Esophagus (tissue), 2 donors: ENCODE measurements around the gene SRGN. TPM values are rescaled to one million over a fixed set of nuclear protein-coding genes. Genes with fewer than 3 reads are reported as not detected.

ENCODE experiments used
- H3K27ac ChIP-seq, 2 donors: one replicate each; pipeline ENCODE4 v1.5.1; 2013; ENCODE audit warnings: low read depth in 2 of 2, mild to moderate bottlenecking in 2 of 2, inconsistent platforms in 1 of 2, low read length in 1 of 2, moderate library complexity in 1 of 2
- H3K27me3 ChIP-seq, 2 donors: one replicate each; pipeline ENCODE4 v1.6.1; 2013; ENCODE audit warnings: low read length in 2 of 2, control low read depth in 1 of 2, mild to moderate bottlenecking in 1 of 2; ENCODE audit not compliant: insufficient read depth in 2 of 2, control insufficient read depth in 1 of 2
- H3K36me3 ChIP-seq, 2 donors: one replicate each; pipeline ENCODE4 v1.6.1; 2013; ENCODE audit warnings: low read length in 1 of 2; ENCODE audit not compliant: control insufficient read depth in 2 of 2, insufficient read depth in 2 of 2
- H3K4me1 ChIP-seq, 2 donors: one replicate each; pipeline ENCODE4 v1.6.1; 2013; ENCODE audit warnings: low read length in 1 of 2; ENCODE audit not compliant: control insufficient read depth in 2 of 2, insufficient read depth in 2 of 2
- H3K4me3 ChIP-seq, 2 donors: one replicate each; pipeline ENCODE4 v1.5.1; 2013; ENCODE audit warnings: low read length in 2 of 2, mild to moderate bottlenecking in 2 of 2, low read depth in 1 of 2, moderate library complexity in 1 of 2
- H3K9me3 ChIP-seq, 2 donors: one replicate each; pipeline ENCODE4 v1.6.1; 2013; ENCODE audit warnings: mild to moderate bottlenecking in 2 of 2, low read depth in 1 of 2, low read length in 1 of 2, moderate library complexity in 1 of 2; ENCODE audit not compliant: control insufficient read depth in 2 of 2, insufficient read depth in 1 of 2
- WGBS, 2 donors: extraction: QIAGEN DNeasy Blood & Tissue Kit; methylation state at CpG; one replicate each; pipeline ENCODE4 v1.1.7; 2013; 5-methylcytosine and 5-hydroxymethylcytosine counted together
- polyA plus RNA-seq, 2 donors: library from polyadenylated mRNA; stranded (reverse); fragments of 200-250 nt; gene quantifications; one replicate each; pipeline ENCODE4 v1.2.3, GENCODE V29; 2013
- donor health status: healthy with polysubstance abuse.
- donor health status: Bipolar disorder and iron deficiency.

SRGN gene
- polyA plus RNA-seq, 2 donors: 7.3 to 14.9 TPM

DNA sequence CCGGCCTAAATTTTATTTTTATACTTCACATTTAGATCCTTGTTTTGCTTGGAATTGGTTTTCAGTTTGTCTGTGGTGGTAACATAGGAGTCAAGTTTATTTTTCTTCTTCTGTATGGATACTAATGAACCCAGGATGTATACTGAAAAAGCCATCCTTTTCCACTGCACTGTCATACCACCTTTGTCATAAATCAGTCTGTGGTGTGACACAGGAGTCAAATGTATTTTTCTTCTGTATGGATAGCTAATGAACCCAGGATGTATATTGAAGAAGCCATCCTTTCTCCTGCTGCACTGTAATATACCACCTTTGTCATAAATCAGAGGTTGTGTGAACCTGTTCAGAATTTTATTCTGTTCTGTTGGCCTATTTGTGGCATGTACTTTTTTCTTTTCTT, 57.4 kb downstream of the SRGN start:
- Histone ChIP-seq H3K27ac (no peak overlapping the region), H3K9me3 (no peaks in the 10 kb centered on the region), H3K27me3 (no peaks in the 10 kb centered on the region), H3K4me3 (no peak overlapping the region), H3K4me1 (no peaks in the 10 kb centered on the region), H3K36me3 (no peaks in the 10 kb centered on the region)
- WGBS, 2 donors: 93 to 97% methylated on average over 1 of the region's 1 CpG

GRCh38 chr10:69145864-69146263, 58.0 kb downstream of the SRGN start:
- H3K4me1 ChIP-seq: no peaks in the 10 kb centered on the region
- H3K27ac ChIP-seq: no peak overlapping the region
- WGBS, 2 donors: 97 to 98% methylated on average over 8 of the region's 8 CpGs
- H3K27me3 ChIP-seq: no peaks in the 10 kb centered on the region
- H3K4me3 ChIP-seq: no peak overlapping the region
- no peaks in the 10 kb centered on the region for H3K9me3 ChIP-seq
- H3K36me3 ChIP-seq: no peaks in the 10 kb centered on the region

- H3K9me3 ChIP-seq: no peaks in the 10 kb centered on the region
- 16 to 29% methylated on average over 2 of the region's 2 CpGs for WGBS, 2 donors
- no peak overlapping the region for H3K4me3 ChIP-seq
- no peaks in the 10 kb centered on the region for H3K27me3 ChIP-seq
- no peaks in the 10 kb centered on the region for H3K36me3 ChIP-seq
- no peaks in the 10 kb centered on the region for H3K4me1 ChIP-seq
- no peak overlapping the region for H3K27ac ChIP-seq
These were observed 58.9 kb downstream of the SRGN start for GRCh38 chr10:69146759-69147158.

DNA sequence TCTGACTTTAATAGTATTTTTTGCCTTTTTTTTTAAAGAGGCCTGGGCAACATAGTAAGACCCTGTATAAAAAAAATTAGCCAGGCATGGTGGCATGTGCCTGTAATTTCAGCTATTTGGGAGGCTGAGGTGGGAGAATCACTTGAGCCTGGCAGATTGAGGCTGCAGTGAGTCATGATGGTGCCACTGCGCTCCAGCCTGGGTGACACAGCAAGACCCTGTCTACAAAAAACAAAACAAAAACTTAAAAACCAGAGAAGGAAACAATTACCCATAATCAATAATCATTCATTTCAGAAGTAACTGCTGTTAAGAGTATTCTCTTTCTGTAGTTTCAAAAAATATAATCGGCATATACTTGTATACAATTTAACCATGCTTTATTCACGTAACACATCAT, 64.1 kb downstream of the SRGN start:
- no peaks in the 10 kb centered on the region for H3K36me3 ChIP-seq
- H3K27me3 ChIP-seq: no peaks in the 10 kb centered on the region
- H3K9me3 ChIP-seq: no peaks in the 10 kb centered on the region
- no peak overlapping the region for H3K27ac ChIP-seq
- 91 to 95% methylated on average over 3 of the region's 3 CpGs for WGBS, 2 donors
- H3K4me1 ChIP-seq: no peaks in the 10 kb centered on the region
- no peak overlapping the region for H3K4me3 ChIP-seq

DNA sequence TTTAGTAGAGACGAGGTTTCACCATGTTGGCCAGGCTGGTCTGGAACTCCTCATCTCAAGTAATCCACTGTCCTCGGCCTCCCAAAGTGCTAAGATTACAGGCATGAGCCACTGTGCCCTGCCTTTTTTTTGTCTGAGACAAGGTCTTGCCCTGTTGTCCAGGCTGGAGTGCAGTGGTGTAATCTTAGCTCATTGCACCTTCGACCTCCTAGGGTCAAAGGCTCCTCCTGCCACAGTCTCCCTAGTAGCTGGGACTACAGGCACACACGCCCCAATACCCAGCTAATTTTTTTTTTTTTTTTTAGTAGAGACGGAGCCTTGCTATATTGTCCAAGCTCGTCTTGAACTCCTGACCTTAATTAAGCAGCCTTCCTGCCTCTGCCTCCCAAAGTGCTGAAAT, 65.3 kb downstream of the SRGN start:
- H3K4me3 ChIP-seq: no peak overlapping the region
- H3K36me3 ChIP-seq: no peaks in the 10 kb centered on the region
- WGBS, 2 donors: 88 to 92% methylated on average over 6 of the region's 6 CpGs
- H3K27me3 ChIP-seq: no peaks in the 10 kb centered on the region
- H3K27ac ChIP-seq: no peak overlapping the region
- no peaks in the 10 kb centered on the region for H3K9me3 ChIP-seq
- no peaks in the 10 kb centered on the region for H3K4me1 ChIP-seq

Other genes with a start within 250 kb of the SRGN start
- 10 to 100 TPM in 1 of 2 donors, 1 to 10 TPM in 1; 8.8 to 20.4 TPM for gene DDX50, start 186.8 kb upstream of the SRGN start, polyA plus RNA-seq
- 10 to 100 TPM; 12.3 to 36.3 TPM for gene DDX21, start 131.9 kb upstream of the SRGN start, polyA plus RNA-seq
- 10 to 100 TPM in 1 of 2 donors, 1 to 10 TPM in 1; 7.1 to 10.3 TPM for gene KIFBP, start 99.3 kb upstream of the SRGN start, polyA plus RNA-seq
- 10 to 100 TPM; 25.5 to 33.1 TPM for gene VPS26A, start 36.1 kb downstream of the SRGN start, polyA plus RNA-seq
- 10 to 100 TPM; 23.6 to 40.1 TPM for gene SUPV3L1, start 92.1 kb downstream of the SRGN start, polyA plus RNA-seq
- gene HKDC1, start 132.2 kb downstream of the SRGN start, polyA plus RNA-seq: under 1 TPM; 0.12 TPM
- 100 to 1,000 TPM in 1 of 2 donors, 10 to 100 TPM in 1; 52.1 to 105 TPM for gene HK1, start 190.4 kb downstream of the SRGN start, polyA plus RNA-seq